GM21737 (cell line): ENCODE data around the gene NAV2.
"Not testable (repeated sequence)": the region's sequence is repeated elsewhere in the genome, so short reads cannot be mapped to it uniquely, and the experiment has no call there.

Experiments
- ATAC-seq: cut with Tn5 transposase; IDR thresholded peaks from one replicate; pipeline ENCODE4 v1.9.1; 2021; ENCODE audit warnings: mild to moderate bottlenecking, moderate library complexity; ENCODE audit not compliant: unreplicated experiment

NAV2 gene

GRCh38 chr11:19987331-19987801 lies 274.7 kb downstream of the NAV2 start:
- ATAC-seq: no peak

GRCh38 chr11:19988598-19988997 lies 276.0 kb downstream of the NAV2 start:
- ATAC-seq: no peak

- no peak for ATAC-seq
Measured at GRCh38 chr11:19989191-19989590, 276.6 kb downstream of the NAV2 start.

GRCh38 chr11:19992162-19992561 lies 279.5 kb downstream of the NAV2 start:
- ATAC-seq: no peak

- no peak for ATAC-seq
Measured at GRCh38 chr11:19992998-19993397, 280.4 kb downstream of the NAV2 start.

GRCh38 chr11:19994672-19995071 lies 282.0 kb downstream of the NAV2 start:
- no peak for ATAC-seq

DNA sequence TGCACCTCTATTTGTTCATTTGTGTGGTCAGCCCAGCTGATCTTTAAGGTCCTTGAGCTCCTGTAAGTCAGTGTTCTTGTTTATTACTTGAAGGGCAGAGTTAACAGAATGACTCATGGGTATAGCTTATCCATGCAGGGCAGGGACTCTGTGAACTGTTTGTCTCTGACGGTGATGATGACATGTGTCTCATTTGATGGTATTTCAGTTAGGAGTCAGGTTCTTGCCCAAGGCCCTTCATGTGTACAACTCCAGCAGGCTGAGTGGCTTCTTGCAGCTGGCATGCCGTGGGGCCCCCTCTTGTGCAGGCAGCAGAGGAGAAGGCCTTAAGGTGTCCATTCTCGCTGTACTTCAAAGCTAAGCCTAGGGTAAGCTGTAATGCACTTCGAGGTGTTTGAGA lies 282.5 kb downstream of the NAV2 start:
- ATAC-seq: no peak

DNA sequence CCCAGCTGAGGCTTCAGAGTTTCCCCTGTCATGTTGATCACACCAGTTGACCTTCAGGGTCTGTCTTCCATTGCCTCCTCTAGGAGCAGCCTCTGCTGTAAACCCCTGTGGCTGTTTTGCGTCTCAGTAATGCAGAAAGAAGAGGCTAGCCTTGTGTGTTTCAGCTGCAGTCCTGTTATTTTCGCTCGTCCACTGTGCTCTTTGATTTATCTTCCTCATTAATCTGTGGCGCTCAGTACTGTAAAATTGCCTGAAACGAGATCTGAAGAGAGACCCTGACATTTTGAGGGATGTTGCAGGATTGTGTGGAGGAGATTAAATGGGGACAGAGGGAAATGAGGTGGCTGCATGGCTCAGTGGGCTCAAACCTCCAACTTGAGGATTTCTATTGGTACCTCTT lies 283.9 kb downstream of the NAV2 start:
- ATAC-seq: no peak

GRCh38 chr11:20000022-20000350 lies 287.3 kb downstream of the NAV2 start:
- ATAC-seq: no peak

DNA sequence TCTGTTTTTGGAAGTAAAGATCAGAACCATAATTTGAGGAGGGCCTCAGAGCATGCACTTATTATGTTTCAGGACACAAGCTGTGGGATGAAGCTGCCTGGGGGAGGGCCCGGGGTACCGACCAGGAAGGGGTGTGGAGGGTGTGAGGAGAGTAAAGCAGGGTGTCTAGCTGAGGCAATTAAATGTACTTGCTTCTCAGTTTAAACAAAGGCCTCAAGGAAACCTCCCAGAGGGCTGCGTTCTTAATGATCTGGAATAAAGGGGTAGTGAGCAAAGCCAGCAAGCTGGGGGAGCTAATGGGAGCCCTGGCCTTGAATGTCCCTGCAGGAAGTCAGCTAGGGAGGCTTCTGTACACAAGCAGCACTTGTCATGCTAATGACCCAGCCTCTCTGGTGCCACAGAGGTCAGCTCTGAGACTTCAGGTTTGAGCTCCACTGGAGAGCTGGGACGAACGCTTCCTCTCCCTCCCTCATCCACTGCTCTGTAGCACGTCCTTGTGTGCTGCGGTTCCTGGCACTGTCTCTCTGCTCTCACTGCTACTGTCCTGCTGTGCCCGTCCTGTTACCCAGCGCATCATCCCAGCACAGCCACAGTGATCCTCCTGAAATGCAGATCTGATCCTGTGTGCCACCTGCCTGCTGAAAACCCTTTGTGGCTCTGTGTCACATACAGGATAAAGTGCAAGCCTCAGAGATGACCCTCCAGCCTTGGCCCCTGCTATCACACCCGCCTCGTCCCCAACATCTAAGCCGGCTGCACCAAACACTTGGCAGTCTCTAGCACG lies 287.9 kb downstream of the NAV2 start:
- ATAC-seq: no peak

DNA sequence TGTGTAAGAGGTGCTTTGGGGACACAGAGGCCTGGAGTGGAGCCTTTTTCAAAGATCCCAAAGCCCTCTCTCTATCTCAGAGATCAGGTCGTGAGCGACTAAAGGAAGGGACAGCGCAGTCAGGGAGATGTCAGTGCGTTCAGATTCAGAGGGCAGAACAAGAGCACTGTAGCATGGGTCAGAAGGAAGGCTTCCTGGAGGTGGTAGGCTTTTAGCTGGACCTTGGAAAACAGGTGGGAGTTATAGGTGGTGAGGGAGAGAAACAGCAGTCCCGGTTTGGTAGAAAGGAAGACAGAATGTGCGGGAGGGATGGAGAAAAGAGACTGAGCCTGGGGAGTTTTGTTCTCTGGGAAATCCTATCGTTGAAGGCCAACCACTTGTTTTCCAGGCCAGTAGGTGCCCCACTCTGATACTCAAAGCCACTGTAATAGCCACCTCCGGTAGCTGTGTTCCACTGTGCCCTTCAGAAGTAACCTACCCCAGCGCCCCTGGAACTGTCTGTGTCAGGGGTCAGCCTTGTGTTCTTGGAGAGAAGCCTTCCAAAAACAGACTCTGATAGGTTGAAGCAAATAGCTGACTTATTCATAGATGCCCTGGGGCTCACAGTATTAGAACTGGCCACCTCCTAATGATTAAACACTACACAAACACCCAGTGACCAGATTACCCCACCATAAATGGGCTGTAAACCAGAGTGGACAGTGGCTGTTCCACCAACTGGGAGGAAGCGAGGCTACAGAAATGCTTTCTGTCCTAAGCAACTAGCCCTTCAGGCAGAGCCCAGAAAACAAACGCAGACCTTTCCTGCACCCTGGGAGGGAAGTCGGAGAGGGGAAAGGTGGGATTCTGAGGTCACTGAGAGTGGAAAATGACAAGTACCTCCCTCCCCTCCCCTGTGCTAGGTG lies 289.9 kb downstream of the NAV2 start:
- ATAC-seq: no peak

DNA sequence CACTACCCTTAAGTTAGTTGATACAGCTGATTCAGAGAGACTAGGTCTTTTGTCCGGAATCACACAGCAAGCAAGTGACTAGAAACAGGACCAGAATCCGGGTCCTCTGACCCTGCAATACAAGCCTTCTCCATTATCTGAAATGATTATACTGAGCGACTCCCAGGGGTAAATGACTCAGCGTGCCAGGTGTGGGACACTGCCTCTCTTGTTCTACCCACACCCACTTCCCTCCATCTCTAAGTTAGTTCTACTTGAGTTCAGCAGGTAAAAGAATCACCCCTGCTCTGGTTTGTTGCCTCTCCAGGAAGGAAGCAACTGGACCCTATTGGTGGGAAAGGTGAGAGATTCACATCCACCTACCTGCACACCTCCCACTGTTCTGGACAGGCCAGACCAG lies 290.7 kb downstream of the NAV2 start:
- ATAC-seq: no peak

- no peak for ATAC-seq
Measured at GRCh38 chr11:20004866-20005265, 292.2 kb downstream of the NAV2 start.

- no peak for ATAC-seq
Measured at GRCh38 chr11:20005747-20006146, 293.1 kb downstream of the NAV2 start.

GRCh38 chr11:20006618-20007017 lies 294.0 kb downstream of the NAV2 start:
- not testable (repeated sequence) for ATAC-seq

- ATAC-seq: no peak
Measured at GRCh38 chr11:20007386-20007785, 294.7 kb downstream of the NAV2 start.

GRCh38 chr11:20008190-20008870 lies 295.7 kb downstream of the NAV2 start:
- no peak for ATAC-seq

DNA sequence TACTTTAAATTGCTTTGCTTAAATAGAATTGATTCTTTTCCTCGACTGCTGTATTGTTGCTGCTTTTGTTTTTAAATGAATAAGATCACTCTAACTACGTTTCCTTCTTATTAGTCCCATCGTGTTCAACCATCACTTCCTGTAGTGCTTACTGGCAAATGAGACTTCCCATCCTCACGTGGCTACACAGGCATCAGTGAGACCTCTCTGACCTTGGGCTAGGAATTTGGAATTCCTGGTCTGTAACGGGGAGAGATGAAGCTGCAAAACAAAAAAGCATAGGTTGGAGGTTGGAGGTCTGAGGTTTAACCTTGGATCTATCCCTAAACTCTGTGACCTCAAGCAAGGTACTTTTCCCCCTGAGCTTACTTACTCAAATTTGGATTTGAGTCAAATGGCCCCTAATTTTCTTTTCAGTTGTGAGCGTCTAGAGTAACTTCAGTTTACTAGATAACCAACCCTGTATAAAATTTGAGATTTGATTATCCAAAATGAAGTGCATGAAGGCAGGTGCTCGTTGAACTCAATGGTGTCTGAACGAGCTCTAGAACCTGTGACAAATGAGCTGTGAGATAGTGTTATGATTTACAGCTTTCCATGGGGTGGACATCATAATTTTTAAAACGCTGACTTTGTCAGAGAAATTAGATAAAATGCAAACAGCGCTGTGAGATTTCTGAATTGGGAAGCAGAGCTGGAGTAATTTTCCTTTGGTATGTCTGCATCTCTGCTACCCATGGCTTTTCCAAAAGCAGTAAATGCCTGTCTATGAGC lies 296.4 kb downstream of the NAV2 start:
- ATAC-seq: no peak

- ATAC-seq: no peak
Measured at GRCh38 chr11:20010156-20010850, 297.7 kb downstream of the NAV2 start.

- no peak for ATAC-seq
Measured at GRCh38 chr11:20010851-20011225, 298.2 kb downstream of the NAV2 start.
